ENCODE results near the gene GLRX. TPM values are rescaled to one million over a fixed set of nuclear protein-coding genes. Genes with fewer than 3 reads are reported as not detected.

Gene GLRX
- total and polyA plus RNA-seq, 2 of the 4 experiments (the other 2 are of a cell fraction), result 142 to 193 TPM

DNA sequence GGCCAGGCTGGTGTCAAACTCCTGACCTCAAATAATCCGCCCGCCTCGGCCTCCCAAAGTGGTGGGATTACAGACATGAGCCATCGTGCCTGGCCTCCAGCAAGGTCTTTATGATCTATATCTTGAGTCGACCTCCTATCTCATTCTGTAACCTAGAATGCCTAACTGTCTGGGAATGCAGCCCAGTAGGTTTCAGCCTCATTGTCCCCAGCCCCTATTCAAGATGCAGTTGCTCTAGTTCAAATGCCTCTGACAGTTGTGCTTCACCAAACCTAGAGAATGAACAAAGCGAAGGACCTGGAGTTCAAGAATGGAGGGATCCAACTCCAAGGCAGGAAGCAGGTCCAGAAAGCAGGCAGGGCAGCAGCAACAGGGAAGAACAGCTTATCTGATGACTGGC lies 30.8 kb downstream of the GLRX start:
- Histone ChIP-seq H3K56ac (ENCODE audit: extremely low read depth, insufficient read depth, low read length) (no peak overlapping the region), H2AK5ac (ENCODE audit: low read depth, low read length) (no peak overlapping the region), H3K36me3 (ENCODE audit: control insufficient read depth, insufficient read depth, low read length) (peaks cover 38% of the 10 kb centered on the region), H3K23ac (ENCODE audit: low read depth, low read length) (no peak overlapping the region), H3K4me2 (ENCODE audit: low read depth, low read length) (no peak overlapping the region), H2AK9ac (replicated peaks; ENCODE audit: low read depth, low read length, poor library complexity) (no peak overlapping the region), H4K8ac (ENCODE audit: low read depth in 2 of 2, low read length in 2 of 2) (no peak overlapping the region), H3K9me1 (ENCODE audit: insufficient read depth, low read length) (peaks cover 3% of the 10 kb centered on the region), H2BK15ac (ENCODE audit: low read depth, low read length) (0 out of 3 replicates have a peak overlapping the region, but pooled peaks have one; percentile 35), H3K14ac (replicated peaks; ENCODE audit: low read depth, low read length) (no peak overlapping the region), H3K27me3 (ENCODE audit: control insufficient read depth, insufficient read depth, low read length) (no peaks in the 10 kb centered on the region), H2BK5ac (ENCODE audit: low read depth, low read length, poor library complexity, severe bottlenecking) (peak overlapping the region; percentile 38), H3K4me3 (ENCODE audit: insufficient read depth, low read depth, low read length) (no peak overlapping the region), H2AFZ (replicated peaks; ENCODE audit: low read length, poor library complexity) (no peak overlapping the region), H4K91ac (ENCODE audit: insufficient read depth, low read depth, low read length) (no peak overlapping the region), H3K4ac (ENCODE audit: low read depth, low read length) (peak overlapping the region; percentile 20; the same call in 1 of the 2 replicates), H4K5ac (ENCODE audit: low read depth, low read length) (peak overlapping the region; percentile 74; the same call in 1 of the 2 replicates), H3K4me1 (ENCODE audit: control insufficient read depth, insufficient read depth, low read length) (peaks cover 7% of the 10 kb centered on the region), H2BK120ac (ENCODE audit: low read depth, low read length) (no peak overlapping the region), H3K27ac (ENCODE audit: insufficient read depth, low read length) (peak overlapping the region; percentile 3; the same call in 1 of the 2 replicates), H2BK20ac (ENCODE audit: low read depth, low read length) (no peak overlapping the region), H3K18ac (ENCODE audit: low read depth, low read length) (no peak overlapping the region), H4K20me1 (ENCODE audit: insufficient read depth, low read length) (no peaks in the 10 kb centered on the region), H3K9ac (ENCODE audit: low read depth, low read length) (no peak overlapping the region), H3K79me1 (ENCODE audit: low read depth in 1 of 2, low read length in 2 of 2) (peaks cover 21 to 24% of the 10 kb centered on the region in 2 experiments), H3K9me3 (ENCODE audit: control insufficient read depth, insufficient read depth, low read length) (no peaks in the 10 kb centered on the region)
- POLR2A ChIA-PET (ENCODE audit: unreplicated experiment), result no interaction called here
- DNase-seq, result no peak
- dilution Hi-C loops (cut with HindIII; ENCODE audit: low sequenced_read_pairs, unreplicated experiment) (no loop called here), intact Hi-C loops (cut with micrococcal nuclease) (no loop called here), in situ Hi-C loops (cut with MboI; ENCODE audit: low sequenced_read_pairs) (no loop called here)
- TF ChIP-seq CEBPB (IDR thresholded peaks at IDR 0.05; ENCODE audit: low read depth, low read length) (no peak), RFX5 (IDR thresholded peaks at IDR 0.05; ENCODE audit: low read depth, low read length) (no peak), MAFK (IDR thresholded peaks at IDR 0.05; ENCODE audit: low read depth, low read length) (no peak), MXI1 (IDR thresholded peaks at IDR 0.05; ENCODE audit: borderline replicate concordance, low read depth, low read length) (no peak), ELK1 (IDR thresholded peaks at IDR 0.05; ENCODE audit: borderline replicate concordance, low read depth, low read length) (no peak), RAD21 (IDR thresholded peaks at IDR 0.05; ENCODE audit: low read length) (no peak), FOS (IDR thresholded peaks at IDR 0.05; ENCODE audit: low read depth, low read length) (no peak), BHLHE40 (IDR thresholded peaks at IDR 0.05; ENCODE audit: low read depth, low read length) (no peak), MAZ (IDR thresholded peaks at IDR 0.05; ENCODE audit: borderline replicate concordance, low read depth, low read length) (no peak), POLR2A (IDR thresholded peaks at IDR 0.05; ENCODE audit: low read depth, low read length) (no peak), RCOR1 (IDR thresholded peaks at IDR 0.05; ENCODE audit: insufficient replicate concordance, low read length) (no peak), CHD1 (IDR thresholded peaks at IDR 0.05; ENCODE audit: low read depth, low read length) (no peak)
- TF ChIP-seq, protein P1, sequence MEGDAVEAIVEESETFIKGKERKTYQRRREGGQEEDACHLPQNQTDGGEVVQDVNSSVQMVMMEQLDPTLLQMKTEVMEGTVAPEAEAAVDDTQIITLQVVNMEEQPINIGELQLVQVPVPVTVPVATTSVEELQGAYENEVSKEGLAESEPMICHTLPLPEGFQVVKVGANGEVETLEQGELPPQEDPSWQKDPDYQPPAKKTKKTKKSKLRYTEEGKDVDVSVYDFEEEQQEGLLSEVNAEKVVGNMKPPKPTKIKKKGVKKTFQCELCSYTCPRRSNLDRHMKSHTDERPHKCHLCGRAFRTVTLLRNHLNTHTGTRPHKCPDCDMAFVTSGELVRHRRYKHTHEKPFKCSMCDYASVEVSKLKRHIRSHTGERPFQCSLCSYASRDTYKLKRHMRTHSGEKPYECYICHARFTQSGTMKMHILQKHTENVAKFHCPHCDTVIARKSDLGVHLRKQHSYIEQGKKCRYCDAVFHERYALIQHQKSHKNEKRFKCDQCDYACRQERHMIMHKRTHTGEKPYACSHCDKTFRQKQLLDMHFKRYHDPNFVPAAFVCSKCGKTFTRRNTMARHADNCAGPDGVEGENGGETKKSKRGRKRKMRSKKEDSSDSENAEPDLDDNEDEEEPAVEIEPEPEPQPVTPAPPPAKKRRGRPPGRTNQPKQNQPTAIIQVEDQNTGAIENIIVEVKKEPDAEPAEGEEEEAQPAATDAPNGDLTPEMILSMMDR (conservative IDR thresholded peaks at IDR 0.05; ENCODE audit: low read depth, low read length), result no peak
- TF ChIP-seq, protein P2, sequence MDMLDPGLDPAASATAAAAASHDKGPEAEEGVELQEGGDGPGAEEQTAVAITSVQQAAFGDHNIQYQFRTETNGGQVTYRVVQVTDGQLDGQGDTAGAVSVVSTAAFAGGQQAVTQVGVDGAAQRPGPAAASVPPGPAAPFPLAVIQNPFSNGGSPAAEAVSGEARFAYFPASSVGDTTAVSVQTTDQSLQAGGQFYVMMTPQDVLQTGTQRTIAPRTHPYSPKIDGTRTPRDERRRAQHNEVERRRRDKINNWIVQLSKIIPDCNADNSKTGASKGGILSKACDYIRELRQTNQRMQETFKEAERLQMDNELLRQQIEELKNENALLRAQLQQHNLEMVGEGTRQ (IDR thresholded peaks at IDR 0.05; ENCODE audit: low read depth, low read length), result no peak
- no TSS peak for BruUV-seq (replicated peaks)
- CTCF ChIA-PET, result interaction anchor here (0.6 to 1.0 kb wide), 3 partner anchors 11 to 599 kb away, joined by 4 to 9 read pairs (median 6); no protein-coding TSS in a partner anchor
- WGBS, 2 experiments (ENCODE audit: extremely low coverage in 2 of 2, insufficient read length in 1 of 2), result 100% methylated on average over 1 of the region's 6 CpGs; no CpG with 5 or more reads in 1 of the 2 experiments
- ATAC-seq (ENCODE audit: low read depth), result no peak
